IMR-90 (cell line): ENCODE results near the gene ARX.

Experiments used
- CHD1 ChIP-seq: IDR thresholded peaks from 2 replicates; pipeline ENCODE4 v1.6.1; 2012; ENCODE audit warnings: low read depth, low read length, improper control_type of control experiment
- CTCF ChIP-seq: conservative IDR thresholded peaks from 2 replicates; pipeline ENCODE4 v1.5.1; 2012; ENCODE audit warnings: mild to moderate bottlenecking, low read depth, low read length, improper control_type of control experiment
- MAZ ChIP-seq: IDR thresholded peaks from 2 replicates; pipeline ENCODE4 v1.6.1; 2012; ENCODE audit warnings: low read depth, mild to moderate bottlenecking, low read length, improper control_type of control experiment, moderate library complexity, borderline replicate concordance
- SMC3 ChIP-seq: fragments of 150-350 bp; IDR thresholded peaks from 2 replicates; pipeline ENCODE4 v1.6.1; 2016; ENCODE audit warnings: low read depth, mild to moderate bottlenecking, antibody characterized with exemption, low read length, moderate library complexity
- USF2 ChIP-seq: fragments of 150-350 bp; IDR thresholded peaks from 2 replicates; pipeline ENCODE4 v1.6.1; 2017; ENCODE audit warnings: mild to moderate bottlenecking, antibody characterized with exemption, low read length, low read depth

- no peak for TF ChIP-seq CTCF
- no peak for TF ChIP-seq CHD1
- TF ChIP-seq USF2, result no peak
- TF ChIP-seq MAZ, result no peak
- TF ChIP-seq SMC3, result no peak
Observed at GRCh38 chrX:25007059-25008053, 8.4 kb downstream of the ARX start.
